Renal cortex interstitium (tissue), 15 donors: ENCODE results near the gene EPHA7. TPM values are rescaled to one million over a fixed set of nuclear protein-coding genes. Genes with fewer than 3 reads are reported as not detected.

Experiments used
- DNase-seq, 11 donors: peaks; one replicate each; pipeline ENCODE4 v3.0.0-alpha.2; 2013; ENCODE audit warnings: low read depth in 9 of 11, low spot score in 4 of 11; ENCODE audit errors: extremely low read depth in 1 of 11
- long read RNA-seq, 16 experiments: transcript quantifications; one replicate each; lab custom pipeline, GENCODE V29; 2026
- polyA plus RNA-seq, 3 donors: library from polyadenylated mRNA; unstranded; fragments of 120-200 nt; gene quantifications; one replicate each; pipeline ENCODE4 v1.2.1, GENCODE V29; 2013; ENCODE audit not compliant: insufficient read length in 3 of 3

EPHA7 gene
- 10 to 100 TPM; 42.8 to 49.3 (median 46.5) TPM for polyA plus RNA-seq
- long read RNA-seq, donor 1, result 0 reads
- long read RNA-seq, donor 2, partial matches to known transcripts, result 0 of 1 reads
- long read RNA-seq, donor 2, other reads (novel, unspliced or antisense), result 0 of 1 reads
- long read RNA-seq, donor 3, full-length matches to known transcripts, result 9 of 9 reads
- long read RNA-seq, donor 3, partial matches to known transcripts, result 0 of 9 reads
- long read RNA-seq, donor 3, other reads (novel, unspliced or antisense), result 0 of 9 reads
- long read RNA-seq, donor 4, full-length matches to known transcripts, result 6 of 6 reads
- long read RNA-seq, donor 4, partial matches to known transcripts, result 0 of 6 reads
- long read RNA-seq, donor 4, other reads (novel, unspliced or antisense), result 0 of 6 reads
- long read RNA-seq, donor 5, result 0 reads
- long read RNA-seq, donor 6, full-length matches to known transcripts, result 5 of 5 reads
- long read RNA-seq, donor 6, partial matches to known transcripts, result 0 of 5 reads
- long read RNA-seq, donor 6, other reads (novel, unspliced or antisense), result 0 of 5 reads
- long read RNA-seq, donor 7, full-length matches to known transcripts, result 9 of 9 reads
- long read RNA-seq, donor 7, partial matches to known transcripts, result 0 of 9 reads
- long read RNA-seq, donor 7, other reads (novel, unspliced or antisense), result 0 of 9 reads
- long read RNA-seq, donor 8, result 0 reads
- long read RNA-seq, donor 9, partial matches to known transcripts, result 0 of 1 reads
- long read RNA-seq, donor 9, other reads (novel, unspliced or antisense), result 0 of 1 reads
- long read RNA-seq, donor 10, full-length matches to known transcripts, result 3 of 8 reads
- long read RNA-seq, donor 10, partial matches to known transcripts, result 5 of 8 reads
- long read RNA-seq, donor 10, other reads (novel, unspliced or antisense), result 0 of 8 reads
- long read RNA-seq, donor 11, full-length matches to known transcripts, result 6 of 6 reads
- long read RNA-seq, donor 11, partial matches to known transcripts, result 0 of 6 reads
- long read RNA-seq, donor 11, other reads (novel, unspliced or antisense), result 0 of 6 reads
- long read RNA-seq, donor 12, full-length matches to known transcripts, result 4 of 4 reads
- long read RNA-seq, donor 12, partial matches to known transcripts, result 0 of 4 reads
- long read RNA-seq, donor 12, other reads (novel, unspliced or antisense), result 0 of 4 reads
- long read RNA-seq, donor 13, result 0 reads
- long read RNA-seq, donor 14, full-length matches to known transcripts, result 2 of 2 reads
- long read RNA-seq, donor 14, partial matches to known transcripts, result 0 of 2 reads
- long read RNA-seq, donor 14, other reads (novel, unspliced or antisense), result 0 of 2 reads
- long read RNA-seq, donor 15, partial matches to known transcripts, result 0 of 1 reads
- long read RNA-seq, donor 15, other reads (novel, unspliced or antisense), result 0 of 1 reads
- long read RNA-seq, donor 16, full-length matches to known transcripts, result 13 of 24 reads
- long read RNA-seq, donor 16, partial matches to known transcripts, result 11 of 24 reads
- long read RNA-seq, donor 16, other reads (novel, unspliced or antisense), result 0 of 24 reads

DNA sequence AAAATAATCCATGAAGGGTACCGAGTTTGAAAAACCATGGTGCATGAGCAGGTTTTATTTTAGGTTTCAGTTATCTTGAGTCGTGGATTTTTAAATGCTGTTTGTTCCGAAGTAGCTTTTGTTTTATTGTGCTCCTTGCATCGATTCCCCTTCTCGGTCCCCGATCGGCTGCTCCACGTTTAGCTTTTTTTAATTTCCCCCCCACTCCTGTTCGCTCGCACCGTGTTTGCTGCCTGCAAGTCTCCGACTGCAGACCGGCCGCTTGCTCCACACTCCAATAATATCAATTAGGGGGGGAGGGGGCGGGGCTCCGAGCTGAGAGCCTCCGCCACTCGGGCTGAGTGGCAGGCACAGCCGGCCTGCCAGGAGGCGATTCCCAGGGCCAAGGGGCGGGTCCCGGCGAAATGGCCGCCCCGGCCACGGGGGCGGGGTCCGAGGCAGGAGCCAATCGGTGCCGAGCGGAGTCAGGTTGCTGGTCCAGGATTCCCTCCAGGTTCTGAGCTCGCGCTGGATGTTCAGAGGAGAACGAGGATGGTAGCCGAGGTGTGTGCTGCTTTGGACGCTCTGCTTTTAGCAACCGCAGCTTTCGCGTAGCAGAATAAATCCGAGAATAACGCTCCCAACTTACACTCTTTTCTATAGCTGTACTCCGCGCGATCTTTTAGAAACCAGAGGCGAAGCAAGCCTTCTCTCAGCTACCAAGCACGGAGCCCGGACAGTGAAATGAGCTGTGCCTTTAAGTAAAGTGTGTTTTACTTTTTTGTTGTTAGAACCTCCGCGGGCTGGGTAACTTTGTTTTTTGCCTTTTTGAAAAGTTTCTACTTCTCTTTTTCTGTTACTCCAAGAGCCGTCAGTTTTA lies at the start of gene EPHA7:
Gene EPHA7, minus strand, starts transcription at position 256 of the 859 bp plus-strand sequence. Its CDS starts 218 bp downstream, at position 38.
- peak; percentile 91 to 97 (median 96) for DNase-seq

DNA sequence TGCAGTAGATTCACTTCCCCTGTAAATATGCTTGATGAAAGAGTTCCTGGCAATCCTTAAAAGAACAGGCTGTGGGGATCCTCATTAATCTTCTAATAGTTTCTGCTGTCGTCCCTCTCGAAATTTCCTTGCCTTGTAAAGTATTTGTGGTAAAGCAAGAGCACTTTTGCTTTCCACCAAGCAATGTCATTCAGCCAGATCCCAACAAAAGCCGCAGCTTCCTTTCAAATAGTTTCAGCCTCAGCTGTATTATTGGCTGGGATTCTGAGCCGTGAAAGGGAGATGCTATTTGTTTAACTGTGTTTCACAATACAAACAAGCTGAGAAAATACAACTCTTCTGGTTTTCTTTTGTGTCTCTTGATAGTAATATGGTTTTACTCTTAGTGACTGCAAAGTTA lies 48.9 kb upstream of the EPHA7 start:
- peak in 5 of 11 donors; percentile 1 to 17 (median 4) for DNase-seq

DNA sequence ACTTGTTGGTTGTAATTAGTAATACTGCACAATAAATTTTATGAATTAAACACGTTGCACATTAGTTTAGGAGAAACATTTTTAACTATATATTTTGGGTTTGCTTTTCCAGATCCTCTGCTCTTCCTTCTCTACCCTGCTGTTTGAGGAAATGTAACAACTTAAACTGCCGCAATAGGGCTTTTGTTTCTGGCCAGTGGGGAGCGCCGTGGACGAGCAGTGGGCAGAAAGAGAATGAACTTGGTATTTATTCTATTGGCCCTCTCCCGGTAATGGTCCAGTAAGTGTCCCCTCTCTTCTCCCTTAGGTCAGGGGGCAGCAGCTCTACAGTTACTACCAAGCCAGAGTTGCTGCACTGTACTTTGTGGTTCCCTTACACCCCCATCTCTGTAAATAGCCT lies 35.2 kb upstream of the EPHA7 start:
- no peak for DNase-seq

DNA sequence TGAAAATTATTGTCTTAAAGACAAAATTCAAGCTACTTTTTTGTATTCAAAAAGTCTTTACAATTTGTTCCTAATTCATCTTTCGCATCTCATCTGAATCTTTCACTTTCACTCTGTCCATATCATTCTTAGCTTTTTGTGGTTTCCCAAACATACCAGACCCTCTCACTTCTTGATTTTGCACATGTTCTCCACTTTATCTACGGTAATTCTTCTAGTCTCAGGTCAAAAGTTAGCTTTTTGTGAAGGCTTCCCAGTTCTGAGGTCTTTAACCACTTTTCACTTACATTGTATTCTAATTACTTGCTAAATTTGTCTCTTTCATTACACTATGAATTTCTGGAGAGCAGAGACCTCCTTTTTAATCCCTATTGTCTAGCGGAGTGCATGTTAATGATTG lies 34.6 kb upstream of the EPHA7 start:
- DNase-seq, result no peak

DNA sequence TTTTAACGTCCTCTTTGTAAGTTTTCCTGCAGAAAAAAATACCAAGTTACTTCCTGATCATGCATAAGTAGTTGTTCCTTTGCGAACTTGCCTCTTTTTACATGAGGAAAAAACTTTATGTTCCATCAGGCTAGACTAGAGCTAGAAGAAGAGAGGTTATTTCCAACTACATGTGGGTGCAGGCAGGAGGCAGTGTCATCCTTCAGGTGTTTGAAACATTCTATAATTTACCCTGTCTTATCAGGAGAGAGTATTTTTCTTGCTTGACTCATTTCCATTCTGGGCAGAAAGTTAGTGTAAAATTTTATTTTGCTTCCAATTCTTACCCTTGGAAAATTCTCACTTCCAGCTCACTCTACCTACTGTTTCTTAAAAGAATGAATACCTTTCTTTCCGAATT lies 28.5 kb upstream of the EPHA7 start:
- DNase-seq, result no peak

DNA sequence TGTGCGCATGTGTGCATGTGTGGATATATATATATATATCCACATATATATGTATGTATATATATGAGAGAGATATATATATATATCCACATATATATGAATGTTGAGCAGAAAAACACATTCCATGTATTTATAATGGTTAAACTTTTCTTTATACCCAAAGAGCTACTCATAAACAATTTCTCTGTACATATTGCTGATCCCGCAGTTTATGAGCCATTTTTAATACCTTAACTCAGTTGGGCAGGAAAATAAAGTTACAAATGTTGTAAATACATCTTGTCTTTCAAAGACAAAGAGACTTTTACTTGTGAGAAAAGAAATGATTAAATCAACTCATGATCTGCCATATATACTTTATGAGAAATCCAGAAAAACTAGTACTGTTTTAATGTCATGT lies 18.1 kb upstream of the EPHA7 start:
- no peak for DNase-seq

DNA sequence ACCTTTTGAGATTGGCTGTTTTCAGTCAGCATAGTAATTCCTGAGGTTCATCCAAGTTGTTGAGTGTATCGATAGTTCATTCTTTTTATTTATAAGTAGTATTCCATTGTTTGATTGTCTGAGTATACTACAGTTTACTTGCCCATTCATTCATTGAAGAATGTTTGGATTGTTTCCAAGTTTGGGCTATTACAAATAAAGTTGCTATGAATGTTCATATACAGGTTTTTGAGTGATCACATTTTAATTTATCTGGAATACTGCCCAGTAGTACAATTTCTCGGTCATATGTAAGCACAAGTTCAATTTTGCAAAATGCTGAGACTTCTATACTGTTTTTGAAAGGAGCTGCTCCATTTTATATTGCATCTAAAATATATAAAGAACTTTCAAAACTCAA lies 14.2 kb upstream of the EPHA7 start:
- DNase-seq, result no peak

DNA sequence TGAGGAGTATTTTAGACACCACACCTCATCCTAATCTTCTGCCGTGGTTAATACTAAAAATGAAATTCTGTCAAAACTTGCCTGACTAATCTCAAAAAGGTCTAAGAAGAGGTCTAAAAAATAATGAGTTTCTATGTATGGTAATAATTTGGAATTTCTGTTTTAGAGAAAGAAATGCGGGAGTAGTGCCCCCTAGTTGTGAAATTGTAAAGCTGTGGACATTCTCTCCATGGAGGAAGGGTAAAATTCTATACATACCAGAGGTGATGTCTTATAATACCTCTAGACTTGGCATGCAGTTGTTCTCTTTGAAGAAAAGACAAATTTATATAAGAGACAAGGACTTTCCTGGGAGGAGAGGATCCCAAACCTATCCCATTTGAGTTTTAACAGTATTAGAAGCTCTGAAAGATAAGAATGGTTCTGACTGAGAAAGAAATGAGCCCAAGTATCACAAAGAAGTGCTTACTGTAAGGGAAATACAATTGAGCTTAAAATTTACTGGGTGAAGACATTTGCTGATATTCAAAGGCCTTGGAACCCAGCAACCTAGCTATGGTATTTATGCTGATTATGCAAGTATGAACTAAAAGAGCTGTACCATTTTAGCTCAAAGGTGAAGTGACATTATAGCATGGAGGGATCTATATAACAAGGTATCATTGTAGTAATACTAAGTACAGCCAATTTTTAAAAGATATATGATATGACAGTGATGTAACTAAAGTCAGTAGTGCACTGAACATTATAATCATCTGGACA lies 5.1 kb upstream of the EPHA7 start:
- DNase-seq, result peak in 3 of 11 donors; percentile 16 to 20 (median 17)

DNA sequence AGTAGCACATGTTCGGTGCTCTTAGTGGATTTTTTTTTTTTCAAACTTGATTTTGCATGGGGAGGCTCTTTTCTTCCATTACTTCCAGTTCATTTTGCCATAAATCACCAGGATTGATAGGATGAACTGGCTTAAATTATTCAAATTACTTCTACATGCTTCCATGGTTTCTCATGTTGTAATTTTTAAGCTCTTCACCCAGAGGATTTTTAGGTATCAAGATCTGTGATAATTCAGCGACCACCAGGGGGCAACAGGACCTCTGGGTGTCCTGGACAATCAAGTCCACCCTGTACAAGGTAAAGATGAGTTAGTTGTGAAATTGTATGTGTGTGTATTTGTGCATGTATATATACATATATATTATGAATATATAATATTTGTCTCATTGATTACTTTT lies 4.2 kb upstream of the EPHA7 start:
- peak in 9 of 11 donors; percentile 44 to 69 (median 60) for DNase-seq

DNA sequence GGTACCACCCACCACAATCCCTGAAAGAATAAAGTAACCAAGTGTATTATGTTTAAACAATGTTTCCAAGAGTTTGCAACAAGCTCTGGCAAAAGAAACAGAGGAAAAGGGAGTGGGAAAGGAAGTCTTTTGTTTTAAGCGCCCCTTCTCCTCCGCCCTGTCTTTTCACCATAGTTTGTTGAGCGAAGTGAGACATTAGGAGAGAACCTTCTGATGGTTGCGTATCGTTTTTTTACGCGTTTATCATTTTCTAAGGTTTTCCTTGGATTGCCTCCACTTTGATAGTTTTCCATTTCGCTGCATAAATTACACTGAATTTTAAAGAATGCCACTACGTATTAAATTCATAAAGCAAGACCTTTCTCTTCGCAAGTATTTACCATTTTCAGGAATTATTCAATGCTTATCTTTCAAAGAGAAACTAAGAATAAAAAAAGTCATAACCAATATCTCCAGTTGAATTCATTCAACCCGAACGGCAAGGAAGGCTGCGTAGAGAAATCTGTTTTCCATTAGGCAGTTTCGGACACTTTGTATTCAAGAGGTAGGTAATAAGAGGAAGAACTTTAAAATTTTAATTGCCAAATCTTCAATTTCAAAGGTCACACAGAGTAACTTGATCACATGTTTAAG lies 920 bp upstream of the EPHA7 start:
- DNase-seq, result peak in 1 of 11 donors; percentile 28

DNA sequence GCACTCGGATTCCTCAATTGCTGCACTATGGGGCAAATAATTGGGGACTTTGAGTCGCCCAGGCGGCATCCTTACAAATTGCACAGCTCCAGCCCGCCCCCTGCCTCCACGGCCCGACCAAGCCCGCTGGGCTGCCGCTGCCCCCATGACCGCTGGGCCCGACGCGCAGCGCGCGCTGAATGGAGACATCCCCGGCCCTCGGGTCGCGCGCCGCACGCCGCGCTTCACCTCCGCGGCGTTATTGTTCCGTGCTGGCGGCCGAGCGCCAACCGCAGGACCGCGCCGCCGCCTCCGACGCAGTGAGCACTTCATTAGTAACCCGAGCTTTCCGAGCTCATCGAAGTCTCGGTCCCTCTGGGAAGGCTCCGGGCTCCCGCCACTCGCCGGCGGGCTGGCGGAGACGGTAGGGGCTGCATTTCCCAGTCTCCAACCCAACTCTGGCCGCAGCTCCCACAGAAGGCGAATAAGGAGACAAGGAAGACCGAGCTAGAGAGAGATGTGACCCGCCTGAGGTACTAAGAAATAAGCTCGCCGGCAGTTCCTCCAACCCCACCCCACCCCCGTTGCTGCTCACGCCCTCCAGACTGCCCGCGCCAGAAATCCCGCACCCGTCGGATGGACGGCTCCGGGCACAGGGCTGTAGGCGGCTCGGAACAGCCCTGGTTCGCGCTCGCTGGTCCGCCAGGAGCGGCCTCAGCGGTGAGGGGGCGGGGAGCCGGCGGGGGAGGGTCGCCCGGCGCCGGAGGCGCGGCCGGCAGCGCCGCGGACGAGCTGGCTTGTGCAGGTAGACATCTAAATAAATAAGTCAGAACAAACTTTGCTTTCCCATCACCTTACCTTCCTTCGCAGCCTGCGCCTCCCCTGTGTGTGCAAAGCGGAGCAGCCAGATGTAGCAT lies 703 bp downstream of the EPHA7 start:
- DNase-seq, result peak in 7 of 11 donors; percentile 26 to 57 (median 42)

DNA sequence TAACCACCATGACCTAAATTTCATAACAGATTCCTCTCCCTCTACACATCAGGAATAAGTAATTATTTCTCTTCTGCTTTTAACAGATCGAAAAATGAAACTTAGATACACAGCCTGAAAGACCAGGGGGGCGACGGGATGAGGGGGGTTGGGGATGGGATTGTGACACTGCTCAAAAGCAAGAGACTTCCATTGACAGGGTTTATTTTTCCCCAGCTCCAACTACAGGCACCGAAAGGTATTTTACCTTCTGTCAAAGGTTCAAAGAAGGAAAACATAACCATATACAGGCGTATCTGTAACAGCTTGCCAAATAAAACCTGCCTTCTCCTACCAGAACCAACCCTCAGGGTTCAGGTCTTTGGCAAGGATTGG lies 1.3 kb downstream of the EPHA7 start:
- no peak for DNase-seq

DNA sequence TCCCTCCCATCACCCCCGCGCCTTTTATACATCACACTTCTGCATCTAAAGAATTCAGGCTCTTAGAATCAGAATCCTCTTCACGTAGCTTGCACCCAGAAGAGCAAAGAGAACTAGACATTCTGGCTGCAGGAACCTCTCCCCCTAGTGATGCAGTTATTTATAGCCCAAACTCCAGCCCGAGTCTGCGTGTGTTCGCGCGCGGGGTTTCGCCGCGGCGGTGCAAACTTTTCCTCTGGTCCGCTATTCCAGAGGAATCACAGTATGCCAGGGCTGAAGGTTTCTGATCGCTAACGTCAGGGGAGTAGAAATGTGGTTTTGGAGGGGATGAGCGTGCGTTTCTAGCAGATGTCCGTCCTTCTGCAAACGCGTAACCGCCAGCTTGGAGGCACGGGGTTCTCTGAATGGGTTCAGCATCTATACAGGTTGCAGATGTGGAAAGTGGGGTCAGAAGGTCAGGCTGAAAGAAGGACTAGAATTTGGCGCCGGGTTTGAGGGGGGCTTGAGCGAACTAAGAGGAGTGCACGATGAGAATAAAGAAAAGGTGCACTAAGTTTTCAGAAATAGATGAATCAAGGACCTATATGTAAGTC lies 1.8 kb downstream of the EPHA7 start:
- DNase-seq, result peak in 6 of 11 donors; percentile 23 to 50 (median 42)

DNA sequence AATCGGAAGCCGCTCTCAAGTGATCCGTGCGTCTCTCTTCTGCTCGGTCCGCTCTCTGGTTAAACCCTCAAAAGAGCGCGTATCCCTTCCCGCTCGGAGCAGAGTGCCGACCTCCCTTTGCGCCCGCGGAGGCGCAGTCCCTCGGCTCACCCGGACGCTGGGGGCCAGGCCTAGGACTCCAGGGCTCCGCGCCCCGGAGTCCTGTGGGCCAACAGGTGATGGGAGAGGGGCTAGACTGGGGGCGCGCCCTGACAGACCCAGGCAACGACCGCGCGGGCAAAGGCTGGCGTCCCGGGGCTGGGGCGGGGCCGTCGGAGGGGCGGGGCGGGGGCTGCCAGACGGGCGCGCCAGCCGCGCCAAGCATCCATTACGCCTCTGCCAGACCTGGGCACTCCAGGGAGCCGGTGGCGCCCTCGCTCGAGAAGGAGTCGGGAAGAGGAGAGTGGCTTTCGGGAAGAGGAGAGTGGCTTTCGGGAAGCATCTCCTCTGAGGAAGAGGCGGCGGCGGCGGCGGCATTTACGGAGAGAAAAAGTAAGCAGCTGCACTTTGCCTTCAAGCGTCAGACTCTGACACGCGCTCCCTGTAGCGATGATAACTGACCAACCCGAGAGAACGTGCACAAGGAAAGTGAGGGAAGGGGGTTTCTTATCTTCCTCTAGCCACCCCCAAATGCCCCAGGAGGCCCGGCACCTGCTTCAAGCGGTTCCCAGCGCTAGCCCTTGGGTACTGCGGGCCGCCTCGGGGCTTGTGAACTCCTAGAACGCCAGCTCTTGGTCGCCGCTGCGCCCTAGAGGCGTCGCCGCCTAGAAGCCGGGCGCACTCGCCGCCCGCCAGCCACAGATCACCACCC lies 2.6 kb downstream of the EPHA7 start:
- DNase-seq, result peak in 7 of 11 donors; percentile 21 to 46 (median 35)
